ENCODE results near the gene PIEZO2.

Gene PIEZO2

GRCh38 chr18:10985689-10986088, 163.7 kb downstream of the PIEZO2 start:
- H3K27me3 ChIP-seq (ENCODE audit: insufficient read depth, poor library complexity, severe bottlenecking), result no peaks in the 10 kb centered on the region
- no peak for TF ChIP-seq CTCF (IDR thresholded peaks at IDR 0.05; ENCODE audit: poor library complexity, severe bottlenecking)
- no peak overlapping the region for H3K27ac ChIP-seq (ENCODE audit: poor library complexity, severe bottlenecking)
- H3K4me3 ChIP-seq (ENCODE audit: severe bottlenecking), result no peak overlapping the region
- ATAC-seq (ENCODE audit: low read depth) (no peak), DNase-seq (ENCODE audit: low spot score) (no peak)
- no peaks in the 10 kb centered on the region for H3K36me3 ChIP-seq (ENCODE audit: low read depth)
- H3K9me3 ChIP-seq (ENCODE audit: severe bottlenecking), result peaks cover 2% of the 10 kb centered on the region
- H3K4me1 ChIP-seq (ENCODE audit: insufficient read depth, poor library complexity, severe bottlenecking), result no peaks in the 10 kb centered on the region

- Histone ChIP-seq H3K4me3 (ENCODE audit: severe bottlenecking) (no peak overlapping the region), H3K36me3 (ENCODE audit: low read depth) (no peaks in the 10 kb centered on the region), H3K4me1 (ENCODE audit: insufficient read depth, poor library complexity, severe bottlenecking) (no peaks in the 10 kb centered on the region), H3K27me3 (ENCODE audit: insufficient read depth, poor library complexity, severe bottlenecking) (no peaks in the 10 kb centered on the region), H3K9me3 (ENCODE audit: severe bottlenecking) (no peaks in the 10 kb centered on the region), H3K27ac (ENCODE audit: poor library complexity, severe bottlenecking) (no peak overlapping the region)
- ATAC-seq (ENCODE audit: low read depth) (no peak), DNase-seq (ENCODE audit: low spot score) (no peak)
- no peak for TF ChIP-seq CTCF (IDR thresholded peaks at IDR 0.05; ENCODE audit: poor library complexity, severe bottlenecking)
These were observed 170.0 kb downstream of the PIEZO2 start for GRCh38 chr18:10979411-10979810.

- no peak for DNase-seq (ENCODE audit: low spot score)
- no peak for ATAC-seq (ENCODE audit: low read depth)
- H3K27ac ChIP-seq (ENCODE audit: poor library complexity, severe bottlenecking), result no peak overlapping the region
These were observed 172.3 kb downstream of the PIEZO2 start for GRCh38 chr18:10977042-10977441.

GRCh38 chr18:10973567-10974203, 175.7 kb downstream of the PIEZO2 start:
- H3K36me3 ChIP-seq (ENCODE audit: low read depth), result no peaks in the 10 kb centered on the region
- H3K4me3 ChIP-seq (ENCODE audit: severe bottlenecking), result no peak overlapping the region
- no peaks in the 10 kb centered on the region for H3K4me1 ChIP-seq (ENCODE audit: insufficient read depth, poor library complexity, severe bottlenecking)
- no peak for ATAC-seq (ENCODE audit: low read depth)
- H3K9me3 ChIP-seq (ENCODE audit: severe bottlenecking), result no peaks in the 10 kb centered on the region
- no peak for DNase-seq (ENCODE audit: low spot score)
- H3K27me3 ChIP-seq (ENCODE audit: insufficient read depth, poor library complexity, severe bottlenecking), result no peaks in the 10 kb centered on the region
- TF ChIP-seq CTCF (IDR thresholded peaks at IDR 0.05; ENCODE audit: poor library complexity, severe bottlenecking), result no peak
- no peak overlapping the region for H3K27ac ChIP-seq (ENCODE audit: poor library complexity, severe bottlenecking)

More at GRCh38 chr18:10977042-10977441, 172.3 kb downstream of the PIEZO2 start:
- Histone ChIP-seq H3K9me3 (ENCODE audit: severe bottlenecking) (no peaks in the 10 kb centered on the region), H3K27me3 (ENCODE audit: insufficient read depth, poor library complexity, severe bottlenecking) (no peaks in the 10 kb centered on the region), H3K36me3 (ENCODE audit: low read depth) (no peaks in the 10 kb centered on the region), H3K4me3 (ENCODE audit: severe bottlenecking) (no peak overlapping the region), H3K4me1 (ENCODE audit: insufficient read depth, poor library complexity, severe bottlenecking) (no peaks in the 10 kb centered on the region)
- no peak for TF ChIP-seq CTCF (IDR thresholded peaks at IDR 0.05; ENCODE audit: poor library complexity, severe bottlenecking)

GRCh38 chr18:10971717-10972116, 177.7 kb downstream of the PIEZO2 start:
- Histone ChIP-seq H3K9me3 (ENCODE audit: severe bottlenecking) (no peaks in the 10 kb centered on the region), H3K27me3 (ENCODE audit: insufficient read depth, poor library complexity, severe bottlenecking) (no peaks in the 10 kb centered on the region), H3K4me1 (ENCODE audit: insufficient read depth, poor library complexity, severe bottlenecking) (no peaks in the 10 kb centered on the region), H3K36me3 (ENCODE audit: low read depth) (no peaks in the 10 kb centered on the region), H3K27ac (ENCODE audit: poor library complexity, severe bottlenecking) (no peak overlapping the region), H3K4me3 (ENCODE audit: severe bottlenecking) (no peak overlapping the region)
- TF ChIP-seq CTCF (IDR thresholded peaks at IDR 0.05; ENCODE audit: poor library complexity, severe bottlenecking), result no peak
- ATAC-seq (ENCODE audit: low read depth), result no peak
- DNase-seq (ENCODE audit: low spot score), result no peak

Data from RWPE2 (cell line).